Vagina (tissue), 2 donors: Measurements from ENCODE around the gene STK16.

Source experiments
- POLR2A ChIP-seq, 2 donors: fragments of 450-650 bp; IDR thresholded peaks; one replicate each; pipeline ENCODE4 v1.6.1; 2017; ENCODE audit warnings: antibody characterized with exemption in 2 of 2, mild to moderate bottlenecking in 2 of 2, moderate library complexity in 2 of 2
- POLR2AphosphoS5 ChIP-seq, 2 donors: sonication (generic); formaldehyde crosslinking; IDR thresholded peaks; one replicate each; pipeline ENCODE4 v1.9.0; 2017; ENCODE audit warnings: antibody characterized with exemption in 2 of 2, mild to moderate bottlenecking in 2 of 2, low read depth in 1 of 2; ENCODE audit not compliant: insufficient read depth in 1 of 2
- TF ChIP-seq, protein P1 (sequence below), 3 experiments: fragments of 450-650 bp in 2 of 3; fragments of 200-600 bp in 1 of 3; sonication (generic) in 1 of 3; IDR thresholded peaks; one replicate each; pipeline ENCODE4 v1.5.1; 2017 to 2019; ENCODE audit warnings: antibody characterized with exemption in 3 of 3, mild to moderate bottlenecking in 2 of 3, moderate library complexity in 2 of 3

GRCh38 chr2:219213026-219213415, 32.3 kb upstream of the STK16 start:
- TF ChIP-seq POLR2AphosphoS5 (IDR thresholded peaks at IDR 0.05; ENCODE audit: insufficient read depth in 1 of 2, low read depth in 1 of 2) (no peak), POLR2A (IDR thresholded peaks at IDR 0.05) (no peak)
- TF ChIP-seq, protein P1, sequence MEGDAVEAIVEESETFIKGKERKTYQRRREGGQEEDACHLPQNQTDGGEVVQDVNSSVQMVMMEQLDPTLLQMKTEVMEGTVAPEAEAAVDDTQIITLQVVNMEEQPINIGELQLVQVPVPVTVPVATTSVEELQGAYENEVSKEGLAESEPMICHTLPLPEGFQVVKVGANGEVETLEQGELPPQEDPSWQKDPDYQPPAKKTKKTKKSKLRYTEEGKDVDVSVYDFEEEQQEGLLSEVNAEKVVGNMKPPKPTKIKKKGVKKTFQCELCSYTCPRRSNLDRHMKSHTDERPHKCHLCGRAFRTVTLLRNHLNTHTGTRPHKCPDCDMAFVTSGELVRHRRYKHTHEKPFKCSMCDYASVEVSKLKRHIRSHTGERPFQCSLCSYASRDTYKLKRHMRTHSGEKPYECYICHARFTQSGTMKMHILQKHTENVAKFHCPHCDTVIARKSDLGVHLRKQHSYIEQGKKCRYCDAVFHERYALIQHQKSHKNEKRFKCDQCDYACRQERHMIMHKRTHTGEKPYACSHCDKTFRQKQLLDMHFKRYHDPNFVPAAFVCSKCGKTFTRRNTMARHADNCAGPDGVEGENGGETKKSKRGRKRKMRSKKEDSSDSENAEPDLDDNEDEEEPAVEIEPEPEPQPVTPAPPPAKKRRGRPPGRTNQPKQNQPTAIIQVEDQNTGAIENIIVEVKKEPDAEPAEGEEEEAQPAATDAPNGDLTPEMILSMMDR (IDR thresholded peaks at IDR 0.05), result no peak
